ENCODE results near the gene SF3A2.
"Not testable (repeated sequence)": the region's sequence is repeated elsewhere in the genome, so short reads cannot be mapped to it uniquely, and the experiment has no call there.

SF3A2 gene

DNA sequence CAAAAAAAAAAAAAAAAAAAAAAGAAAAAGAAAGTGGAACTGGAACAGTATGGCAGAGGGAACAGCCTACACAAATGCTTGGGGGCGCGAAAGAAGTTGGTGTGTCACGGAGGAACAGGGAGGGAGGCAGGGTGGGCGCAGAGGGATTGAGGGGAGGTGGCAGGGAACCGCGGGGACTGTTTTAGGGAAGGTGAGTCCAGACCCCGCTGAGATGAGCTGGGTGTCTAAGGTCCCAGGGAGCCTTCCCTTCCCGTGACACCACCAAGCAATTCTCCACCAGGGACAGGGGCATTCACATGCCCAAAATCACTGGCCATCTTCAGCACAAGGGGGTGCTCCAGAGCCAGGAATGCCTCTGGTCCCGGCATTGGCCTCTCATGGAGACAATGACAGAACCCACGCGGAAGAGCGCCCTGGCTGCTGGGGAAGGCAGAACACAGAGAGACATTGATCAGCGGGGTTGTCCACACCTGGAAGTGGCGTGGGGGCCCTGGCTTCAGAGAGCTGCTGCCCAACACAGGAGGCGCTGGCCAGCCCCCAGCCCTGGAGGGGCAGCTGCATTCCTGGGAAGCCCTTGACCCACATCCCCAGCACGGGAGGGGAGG, 38.4 kb downstream of the SF3A2 start:
- peak; percentile 53 for DNase-seq (ENCODE audit: low read depth)

DNA sequence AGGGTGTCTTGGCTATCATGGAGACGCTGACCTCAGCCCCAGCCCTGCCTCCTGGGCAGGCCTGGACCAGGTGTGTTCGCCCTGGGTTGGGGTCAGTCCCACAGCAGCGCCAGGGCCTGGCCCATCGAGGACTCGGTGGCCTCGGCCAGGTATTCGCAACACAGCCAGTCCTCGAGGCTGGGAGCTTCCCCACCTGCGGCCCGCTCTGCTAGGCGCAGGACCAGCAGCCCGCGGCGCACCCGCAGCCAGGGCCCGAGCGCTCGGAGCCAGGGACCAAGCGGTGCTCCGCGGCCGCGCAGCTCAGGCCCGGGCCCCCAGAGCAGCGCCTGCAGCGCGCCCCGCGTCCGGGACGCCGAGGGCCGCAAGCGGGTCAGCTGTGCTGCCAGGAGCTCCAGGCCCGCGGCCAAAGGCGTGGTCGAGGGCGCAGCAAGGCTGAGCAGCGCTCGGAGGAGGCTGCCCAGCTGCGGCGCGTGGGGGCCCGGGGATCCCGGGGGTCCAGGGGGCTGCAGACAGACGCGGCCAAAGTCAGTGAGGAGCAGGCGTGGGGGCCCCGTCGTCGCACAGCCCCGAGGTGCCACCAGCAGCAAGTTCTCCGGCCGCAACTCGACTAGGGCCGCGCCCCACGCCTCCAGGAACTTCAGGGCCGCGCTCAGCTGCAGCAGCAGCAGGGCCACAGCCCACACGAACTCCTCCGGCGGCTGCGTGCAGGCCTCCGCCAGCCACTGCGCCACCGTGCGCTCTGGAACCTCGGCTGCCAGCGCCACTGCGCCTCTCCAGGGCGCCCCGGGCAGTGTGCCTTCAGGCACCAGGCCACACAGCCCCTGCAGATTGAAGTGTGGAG, 39.2 kb downstream of the SF3A2 start:
- DNase-seq (ENCODE audit: low read depth): no peak

DNA sequence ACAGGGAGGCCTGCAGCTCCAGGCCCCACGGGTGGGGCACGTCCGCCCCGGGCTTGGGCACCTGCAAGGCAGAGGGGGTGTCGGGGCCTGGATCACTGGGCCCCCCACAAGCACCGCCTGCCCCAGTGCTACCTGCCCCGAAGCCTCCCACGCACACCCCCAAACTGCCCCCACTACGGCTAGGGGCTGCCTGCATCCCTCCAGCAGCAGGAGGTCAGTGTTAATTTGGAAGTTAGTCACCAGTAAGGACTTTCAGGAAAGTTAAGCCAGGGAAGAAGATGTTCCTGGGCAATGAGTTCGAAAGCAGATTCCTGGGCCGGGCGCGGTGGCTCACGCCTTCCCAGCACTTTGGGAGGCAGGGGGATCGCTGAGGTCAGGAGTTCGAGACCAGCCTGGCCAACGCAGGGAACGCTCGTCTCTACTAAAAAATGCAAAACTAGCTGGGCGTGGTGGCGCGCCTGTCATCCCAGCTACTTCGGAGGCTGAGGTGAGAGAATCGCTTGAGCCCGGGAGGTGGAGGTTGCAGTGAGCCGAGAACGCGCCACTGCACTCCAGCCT, 39.9 kb downstream of the SF3A2 start:
- no peak for DNase-seq (ENCODE audit: low read depth)

DNA sequence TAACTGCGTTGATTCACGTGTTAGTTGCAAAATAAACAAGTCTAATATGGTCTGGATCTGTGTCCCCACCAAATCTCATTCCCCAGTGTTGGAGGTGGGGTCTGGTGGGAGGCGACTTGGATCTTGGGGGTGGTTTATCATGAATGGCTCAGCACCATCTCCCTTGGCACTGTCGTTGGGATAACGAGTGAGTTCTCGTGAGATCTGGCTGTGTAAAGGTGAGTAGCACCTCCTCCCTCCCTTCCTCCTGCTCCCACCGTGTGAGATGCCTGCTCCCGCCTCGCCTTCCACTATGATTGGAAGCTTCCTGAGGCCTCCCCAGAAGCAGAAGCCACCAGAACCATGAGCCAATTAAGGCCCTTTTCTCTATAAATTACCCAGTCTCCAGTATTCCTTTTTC, 40.5 kb downstream of the SF3A2 start:
- no peak for DNase-seq (ENCODE audit: low read depth)

DNA sequence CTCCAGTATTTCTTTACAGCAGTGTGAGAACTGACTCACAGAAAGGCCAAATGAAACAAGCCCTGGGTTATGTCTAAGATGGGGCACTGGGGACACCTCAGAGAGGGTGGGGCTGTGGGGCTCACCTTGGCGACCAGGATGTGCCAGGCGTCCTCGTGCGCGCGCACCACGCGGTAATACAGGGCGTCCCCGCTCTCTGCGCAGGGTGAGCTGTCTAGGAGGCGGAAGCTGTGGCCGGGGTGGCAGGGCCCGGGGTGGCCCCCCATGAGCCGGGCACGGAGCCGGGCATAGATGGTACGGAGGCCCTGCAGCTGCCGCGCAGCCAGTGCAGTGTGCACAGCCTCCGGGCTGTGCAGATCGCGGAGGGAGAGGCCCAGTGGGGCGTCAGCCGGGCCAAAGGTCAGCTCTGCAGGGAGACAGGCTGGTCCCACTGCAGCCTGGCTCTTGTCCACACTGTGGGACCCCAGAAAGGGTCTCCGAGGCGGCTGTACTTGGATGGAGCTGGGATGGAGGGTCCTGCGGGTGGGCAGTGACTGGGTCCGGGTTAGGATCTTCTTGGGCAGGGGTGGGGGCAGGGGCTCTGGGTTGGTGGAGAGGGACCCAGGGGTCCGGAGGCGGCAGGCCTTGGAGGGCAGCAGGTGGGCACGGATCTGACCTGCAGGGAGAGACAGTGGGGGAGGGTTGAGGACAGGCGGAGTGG, 42.0 kb downstream of the SF3A2 start:
- DNase-seq (ENCODE audit: low read depth): no peak

DNA sequence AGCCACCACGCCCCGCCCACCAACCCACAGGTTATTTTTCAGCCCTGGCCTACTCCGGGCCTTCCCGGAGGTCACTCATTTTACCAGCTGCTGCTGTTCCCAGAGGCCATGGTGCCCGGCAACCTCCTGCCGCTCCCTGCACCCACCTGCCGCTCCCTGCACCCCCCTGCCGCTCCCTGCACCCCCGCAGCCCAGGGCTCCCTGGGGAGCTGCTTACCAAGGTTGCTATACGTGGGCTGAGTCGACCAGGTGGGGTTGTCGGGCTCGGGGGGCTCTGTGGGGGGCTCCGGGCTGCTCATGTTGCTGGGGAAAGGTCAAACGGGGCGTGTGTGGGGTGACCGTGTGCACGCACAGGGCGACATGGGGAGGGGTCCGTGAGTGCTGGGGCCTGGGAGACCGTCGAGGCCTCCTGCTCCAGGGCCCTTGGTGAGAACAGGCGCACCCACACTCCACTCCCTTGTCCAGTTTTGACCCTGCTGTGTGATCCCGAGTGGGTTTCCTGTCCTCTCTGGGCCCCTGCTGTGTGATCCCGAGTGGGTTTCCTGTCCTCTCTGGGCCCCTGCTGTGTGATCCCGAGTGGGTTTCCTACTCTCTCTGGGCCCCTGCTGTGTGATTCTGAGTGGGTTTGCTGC, 44.1 kb downstream of the SF3A2 start:
- no peak for DNase-seq (ENCODE audit: low read depth)

DNA sequence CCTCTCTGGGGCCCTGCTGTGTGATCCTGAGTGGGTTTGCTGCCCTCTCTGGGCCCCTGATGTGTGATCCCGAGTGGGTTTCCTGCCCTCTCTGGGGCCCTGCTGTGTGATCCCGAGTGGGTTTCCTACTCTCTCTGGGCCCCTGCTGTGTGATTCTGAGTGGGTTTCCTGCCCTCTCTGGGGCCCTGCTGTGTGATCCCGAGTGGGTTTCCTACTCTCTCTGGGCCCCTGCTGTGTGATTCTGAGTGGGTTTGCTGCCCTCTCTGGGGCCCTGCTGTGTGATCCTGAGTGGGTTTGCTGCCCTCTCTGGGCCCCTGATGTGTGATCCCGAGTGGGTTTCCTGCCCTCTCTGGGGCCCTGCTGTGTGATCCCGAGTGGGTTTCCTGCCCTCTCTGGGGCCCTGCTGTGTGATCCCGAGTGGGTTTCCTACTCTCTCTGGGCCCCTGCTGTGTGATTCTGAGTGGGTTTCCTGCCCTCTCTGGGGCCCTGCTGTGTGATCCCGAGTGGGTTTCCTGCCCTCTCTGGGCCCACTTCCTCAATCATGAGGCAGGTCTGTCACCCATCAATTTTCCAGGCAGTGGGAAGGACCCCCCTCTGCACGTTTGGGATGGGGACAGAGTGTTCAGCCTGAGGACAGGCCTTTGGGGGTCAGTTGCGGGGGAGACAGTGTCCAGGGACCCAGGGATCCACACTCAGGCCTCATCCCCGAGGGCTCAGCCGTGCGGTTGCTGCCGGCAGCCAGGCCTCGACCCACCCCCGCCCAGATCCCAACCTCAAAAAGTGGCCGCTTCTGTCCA, 44.8 kb downstream of the SF3A2 start:
- DNase-seq (ENCODE audit: low read depth): not testable (repeated sequence)

DNA sequence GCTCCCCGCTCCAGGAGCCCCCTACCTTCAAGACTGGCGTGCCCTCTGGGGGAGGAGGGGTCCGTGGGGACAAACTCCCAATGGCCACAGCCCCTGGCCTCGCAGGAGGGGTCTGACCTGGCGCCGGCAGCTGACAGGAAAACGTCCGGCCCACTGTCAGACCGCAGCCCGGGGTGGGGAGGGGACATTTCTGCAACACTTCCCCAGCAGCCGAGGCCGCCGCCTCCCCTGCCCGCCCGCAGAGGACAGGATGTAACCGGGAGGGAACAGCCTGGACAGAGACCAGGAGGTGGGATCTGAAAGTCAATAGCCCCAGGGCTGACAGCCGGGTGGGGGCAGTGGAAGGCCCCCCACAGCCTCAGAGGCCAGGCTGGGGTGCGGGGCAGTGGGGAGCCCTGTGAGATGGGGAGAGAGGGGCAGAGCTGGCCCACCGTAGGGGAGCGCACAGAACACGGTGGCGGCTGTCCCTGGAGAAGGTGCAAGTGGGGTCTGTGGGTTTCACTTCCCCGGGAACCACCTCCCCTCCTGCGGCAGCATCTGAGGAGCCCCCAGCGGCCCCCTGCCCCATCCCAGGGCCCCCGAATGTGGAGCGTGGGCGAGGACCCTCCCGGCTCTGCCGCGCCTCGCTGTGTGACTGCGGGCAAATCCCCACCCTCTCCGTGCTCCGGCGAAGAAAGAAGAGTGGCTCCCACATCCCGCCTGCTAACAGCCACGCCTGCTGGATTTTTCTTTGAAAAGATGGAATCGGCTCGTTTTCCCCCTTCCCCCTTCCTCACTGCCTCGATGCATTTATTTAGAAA, 45.6 kb downstream of the SF3A2 start, which contains the start of gene PEAK3:
Gene PEAK3 (minus strand): TSS at position 114 of the 800 bp plus-strand sequence. CDS start 1,244 bp downstream, outside the sequence.
- peak; percentile 47 for DNase-seq (ENCODE audit: low read depth)

DNA sequence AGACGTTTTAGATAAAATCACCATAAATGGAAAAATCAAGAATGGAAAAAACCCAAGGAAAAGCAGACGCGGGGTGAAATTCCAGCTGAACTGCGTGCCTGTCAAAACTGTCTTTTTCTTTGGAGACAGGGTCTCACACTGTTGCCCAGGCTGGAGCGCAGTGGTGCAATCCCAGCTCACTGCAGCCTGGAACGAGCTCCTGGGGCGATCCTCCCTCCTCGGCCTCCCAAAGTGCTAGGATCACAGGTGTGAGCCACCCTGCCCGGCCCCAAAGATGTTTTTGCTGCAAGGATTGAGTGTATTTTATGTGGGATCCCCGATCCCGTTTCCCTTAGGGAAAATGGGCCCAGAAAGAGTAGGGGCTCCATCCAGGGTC, 46.2 kb downstream of the SF3A2 start:
- no peak for DNase-seq (ENCODE audit: low read depth)

DNA sequence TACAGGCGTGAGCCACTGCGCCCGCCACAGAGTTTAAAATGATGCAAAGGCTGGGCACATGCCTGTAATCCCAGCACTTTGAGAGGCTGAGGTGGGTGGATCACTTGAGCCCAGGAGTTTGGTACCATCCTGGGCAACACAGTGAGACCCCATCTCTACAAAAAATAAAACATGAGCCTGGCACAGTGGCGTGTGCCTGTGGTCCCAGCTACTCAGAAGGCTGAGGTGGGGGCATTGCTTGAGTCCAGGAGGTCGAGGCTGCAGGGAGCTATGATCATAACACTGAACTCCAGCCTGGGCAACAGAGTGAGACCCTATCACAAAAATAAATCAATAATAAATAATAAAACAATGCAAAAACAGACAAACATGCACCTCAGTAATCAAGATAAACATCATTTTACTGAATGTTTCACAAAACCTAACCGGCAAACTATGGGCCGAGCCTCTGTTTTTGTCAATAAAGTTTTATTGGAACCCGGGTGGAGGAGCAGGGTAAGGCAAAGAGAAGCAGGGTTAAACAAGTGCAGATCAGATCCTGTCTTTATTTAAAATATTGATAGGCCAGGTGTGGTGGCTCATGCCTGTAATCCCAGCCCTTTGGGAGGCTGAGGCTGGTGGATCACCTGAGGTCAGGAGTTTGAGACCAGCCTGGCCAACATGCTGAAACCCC, 47.3 kb downstream of the SF3A2 start:
- no peak for DNase-seq (ENCODE audit: low read depth)

DNA sequence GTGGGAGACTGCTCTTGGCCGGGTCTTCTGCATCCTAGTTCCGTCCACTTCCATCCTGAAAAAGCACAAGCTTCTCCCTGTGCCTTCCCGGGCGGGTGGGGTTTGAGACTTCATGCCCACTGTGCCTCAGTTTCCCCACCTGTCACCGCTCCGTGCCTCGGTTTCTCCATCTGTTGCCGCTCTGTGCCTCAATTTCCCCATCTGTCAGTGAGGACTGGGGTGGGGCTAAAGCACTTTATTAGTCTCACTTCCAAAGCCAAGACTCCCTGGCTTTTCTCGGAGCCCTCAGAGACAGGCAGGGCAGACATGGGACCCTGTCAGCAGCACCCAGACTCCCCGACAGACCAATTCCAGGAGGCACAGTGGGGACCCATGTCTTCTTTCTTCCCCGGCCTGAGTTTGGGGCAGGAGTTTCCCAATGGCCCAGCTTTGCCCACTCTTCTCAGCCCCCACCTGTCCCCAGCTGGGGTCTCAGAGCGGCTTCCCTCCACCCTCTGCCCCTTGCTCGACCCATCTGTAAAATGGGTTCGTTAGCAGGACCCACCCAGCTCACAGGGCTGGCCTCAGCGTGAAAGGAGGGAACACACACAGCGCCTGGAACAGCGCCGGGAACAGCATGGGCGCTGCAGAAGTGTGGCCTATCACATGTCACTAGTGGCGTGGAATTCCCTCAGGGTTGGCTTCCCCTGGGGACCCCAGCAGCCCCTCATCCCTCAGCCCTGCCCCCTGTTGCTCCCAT, 49.9 kb downstream of the SF3A2 start:
- no peak for DNase-seq (ENCODE audit: low read depth)

DNA sequence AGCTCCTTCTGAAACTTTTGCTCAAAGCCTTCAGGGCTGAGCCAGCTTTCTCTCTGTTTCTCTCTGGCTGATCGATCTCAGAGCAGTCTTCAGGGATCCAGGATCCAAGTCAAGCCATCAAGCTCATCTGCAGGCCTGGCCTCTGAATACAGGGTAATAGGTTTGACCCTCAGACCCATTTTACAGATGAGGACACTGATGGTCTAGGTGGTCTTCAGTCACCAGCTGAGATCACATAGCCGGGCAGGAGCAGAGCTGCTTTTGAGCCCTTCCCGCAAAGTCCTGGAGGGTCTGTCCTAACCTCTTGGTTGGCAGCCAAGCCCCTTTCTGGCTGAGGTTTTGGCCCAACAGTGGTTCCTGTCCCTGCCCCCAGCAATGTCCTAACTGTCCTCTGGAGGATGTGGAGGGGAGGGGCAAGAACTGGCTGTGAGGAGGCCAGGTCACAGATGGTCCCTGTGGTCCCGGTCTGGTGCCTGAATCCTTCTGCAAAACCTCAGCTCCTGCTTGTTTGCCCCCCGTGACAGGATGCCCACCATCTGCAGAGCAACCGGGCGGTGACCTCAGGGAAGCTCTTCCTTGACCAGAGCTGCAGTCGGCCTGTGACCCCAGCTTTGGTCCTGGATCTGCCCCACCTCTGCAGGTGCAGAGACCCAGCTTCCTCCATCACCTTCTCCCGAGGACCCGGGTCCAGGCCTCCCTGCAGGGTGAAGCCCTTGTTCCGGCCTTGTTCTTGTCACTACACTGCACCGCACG, 51.1 kb downstream of the SF3A2 start:
- no peak for DNase-seq (ENCODE audit: low read depth)

DNA sequence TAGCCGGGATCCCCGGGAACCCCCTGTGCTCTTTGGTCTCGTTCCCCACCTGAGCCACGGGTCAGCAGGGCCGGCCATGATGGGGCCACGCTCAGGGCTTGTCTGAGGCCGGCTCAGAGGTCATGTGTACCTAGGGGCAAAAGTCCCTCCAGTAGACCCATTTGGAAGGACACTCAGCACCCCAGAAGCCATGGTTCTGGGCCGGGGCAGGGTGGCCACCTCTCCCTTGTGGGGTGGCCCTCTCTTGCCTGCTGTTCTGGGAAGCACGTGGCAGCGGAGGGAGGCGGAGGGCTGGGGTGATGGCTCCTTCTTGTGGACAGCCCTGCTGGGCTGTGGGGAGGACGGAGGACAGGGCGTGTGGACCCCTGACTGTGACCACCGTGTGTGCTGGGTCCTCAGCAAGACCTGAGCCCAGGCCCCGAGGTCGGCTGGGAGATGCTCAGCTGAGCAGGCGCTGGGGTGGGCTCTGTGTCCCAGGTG, 51.8 kb downstream of the SF3A2 start:
- no peak for DNase-seq (ENCODE audit: low read depth)

DNA sequence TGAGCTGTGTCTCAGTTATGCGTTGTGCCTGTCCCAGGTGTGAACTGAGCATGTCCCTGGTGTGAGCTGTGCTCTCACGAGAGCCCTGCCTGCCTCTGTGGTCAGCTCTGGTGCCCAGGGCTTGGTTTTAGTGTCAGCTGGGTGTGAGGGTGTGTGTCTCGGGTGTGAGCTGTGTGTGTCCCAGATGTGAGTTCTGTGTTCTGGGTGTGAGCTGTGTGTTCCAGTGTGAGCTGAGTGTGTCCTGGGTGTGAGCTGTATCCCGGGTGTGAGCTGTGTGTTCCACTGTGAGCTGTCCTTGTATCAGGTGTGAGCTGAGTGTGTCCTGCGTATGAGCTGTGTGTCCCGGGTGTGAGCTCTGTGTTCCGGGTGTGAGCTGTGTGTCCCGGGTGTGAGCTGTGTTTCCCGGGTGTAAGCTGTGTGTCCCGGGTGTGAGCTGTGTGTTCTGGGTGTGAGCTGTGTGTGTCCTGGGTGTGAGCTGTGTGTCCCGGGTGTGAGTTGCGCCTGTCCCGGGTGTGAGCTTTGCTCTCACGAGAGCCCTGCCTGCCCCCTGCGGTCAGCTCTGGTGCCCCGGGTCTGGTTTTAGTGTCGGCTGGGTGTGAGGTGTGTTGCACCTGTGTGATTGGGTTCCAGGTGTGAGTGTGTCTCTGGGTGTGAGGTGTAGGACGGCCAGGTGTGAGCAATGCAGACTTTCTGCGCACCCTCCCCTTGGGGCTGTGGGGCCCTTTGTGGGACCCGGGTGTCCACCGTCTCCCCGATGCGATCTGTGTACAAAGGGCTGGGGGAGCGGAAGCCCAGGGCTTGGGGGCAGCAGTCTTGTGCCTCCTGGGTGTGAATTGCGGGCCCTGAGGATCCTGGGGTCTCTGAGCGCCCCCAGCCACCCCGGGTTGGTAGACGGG, 52.4 kb downstream of the SF3A2 start:
- no peak for DNase-seq (ENCODE audit: low read depth)

DNA sequence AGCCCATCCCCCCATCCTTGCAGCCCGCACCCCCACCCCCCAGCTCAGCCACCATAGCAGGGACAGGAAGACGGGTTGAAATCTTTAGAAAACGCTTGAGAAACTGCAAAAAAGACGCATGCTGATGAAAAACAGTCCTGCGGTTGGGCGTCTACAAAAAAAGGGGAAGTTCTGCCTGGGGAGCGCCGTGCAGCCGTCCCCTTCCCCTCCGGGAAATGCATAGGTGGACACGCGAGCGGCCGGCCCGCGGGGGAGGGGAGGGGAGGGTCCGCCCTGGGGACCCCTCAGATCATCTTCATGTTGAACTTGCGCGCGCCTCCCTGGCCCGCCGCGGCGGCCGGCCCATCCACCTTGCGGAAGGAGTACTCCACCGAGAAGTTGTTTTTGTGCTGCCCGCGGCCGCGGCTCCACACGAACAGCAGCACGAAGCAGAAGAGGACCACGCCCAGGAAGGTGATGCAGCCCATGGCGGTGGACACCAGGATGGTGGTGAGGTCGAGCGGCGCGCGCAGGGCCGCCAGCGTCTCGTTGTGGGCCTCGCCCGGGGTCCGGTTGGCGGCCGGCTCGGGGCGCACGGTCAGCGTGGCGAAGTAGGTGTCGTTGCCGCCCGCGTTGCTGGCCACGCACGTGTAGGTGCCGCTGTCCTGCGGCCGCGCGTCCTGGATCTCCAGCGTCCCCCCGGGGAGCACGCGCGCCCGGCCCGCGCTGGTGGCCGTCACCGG, 53.3 kb downstream of the SF3A2 start:
- no peak for DNase-seq (ENCODE audit: low read depth)

DNA sequence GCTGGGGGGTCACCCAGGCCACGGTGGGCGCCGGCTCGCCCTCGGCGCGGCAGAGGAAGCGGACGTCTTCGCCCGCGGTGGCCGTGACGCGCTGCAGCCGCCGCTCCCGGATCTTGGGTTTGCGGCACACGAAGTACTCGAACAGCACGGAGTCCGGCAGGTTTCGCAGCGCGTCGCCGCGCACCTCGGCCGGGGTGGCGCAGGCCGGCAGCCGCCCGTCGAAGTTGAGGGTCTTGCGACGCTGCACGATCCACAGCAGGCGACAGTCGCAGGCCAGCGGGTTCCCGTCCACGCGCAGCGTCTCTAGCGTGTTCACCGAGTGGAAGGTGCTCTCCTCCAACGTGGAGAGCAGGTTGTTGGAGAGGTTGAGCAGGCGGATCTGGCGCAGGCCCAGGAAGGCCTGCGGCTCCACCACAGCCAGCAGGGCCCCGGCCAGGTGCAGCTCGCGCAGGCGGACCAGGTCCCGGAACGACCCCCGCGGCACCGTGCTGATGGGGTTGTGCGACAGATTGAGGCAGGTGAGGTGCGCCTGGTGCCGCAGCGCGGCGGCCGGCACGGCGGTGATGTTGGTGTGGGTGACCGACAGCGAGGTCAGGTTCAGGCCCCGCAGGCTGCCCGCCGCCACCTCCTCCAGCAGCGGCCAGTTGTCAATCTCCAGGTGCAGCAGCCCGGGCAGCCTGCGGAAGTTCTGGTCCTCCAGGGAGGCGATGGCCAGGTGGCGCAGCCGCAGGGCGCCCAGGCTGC, 54.0 kb downstream of the SF3A2 start:
- no peak for DNase-seq (ENCODE audit: low read depth)

Data from amniotic epithelial cell (primary cell).